Naive thymus-derived CD8-positive, alpha-beta T cell (primary cell): Measurements from ENCODE around the gene ZNF208. TPM values are rescaled to one million over a fixed set of nuclear protein-coding genes. Genes with fewer than 3 reads are reported as not detected.

Experiments used
- polyA plus RNA-seq, 3 donors: library from polyadenylated mRNA; unstranded; fragments of 300-500 nt; fragmentation: Illumina TruSeq; gene quantifications; one replicate each; pipeline ENCODE4 v1.2.3, GENCODE V29; 2021
- total RNA-seq, 8 experiments: library from RNA in 2 of 8; stranded (reverse) in 2 of 8; gene quantifications; one replicate each; pipeline ENCODE4 v1.2.3 and lab custom pipeline; 2021 to 2026

The ZNF208 gene
- total and polyA plus RNA-seq, 5 experiments from 2014 or later: 0.08 to 3.3 (median 1.7) TPM; not detected in 1

Other genes with a start within 250 kb of the ZNF208 start
- gene ZNF100, start 243.4 kb downstream of the ZNF208 start, total RNA-seq: 1 to 10 TPM; 9.1 to 9.7 TPM
- gene ZNF100, start 243.4 kb downstream of the ZNF208 start, polyA plus RNA-seq: 10 to 100 TPM in 1 of 3 donors, 1 to 10 TPM in 2; 9.4 to 11.5 (median 9.6) TPM
- gene ZNF43, start 174.8 kb downstream of the ZNF208 start, total RNA-seq: 10 to 100 TPM; 37.4 to 41.0 TPM
- gene ZNF43, start 174.8 kb downstream of the ZNF208 start, polyA plus RNA-seq: 10 to 100 TPM; 14.8 to 18.0 (median 17.6) TPM
- gene ZNF257, start 41.5 kb upstream of the ZNF208 start, total RNA-seq: 1 to 10 TPM; 6.6 to 7.6 TPM
- gene ZNF257, start 41.5 kb upstream of the ZNF208 start, polyA plus RNA-seq: 1 to 10 TPM; 2.3 to 6.9 (median 3.0) TPM
- not detected for gene ZNF676, start 186.0 kb upstream of the ZNF208 start, total RNA-seq
- gene ZNF676, start 186.0 kb upstream of the ZNF208 start, polyA plus RNA-seq: not detected